GM12872 (cell line): ENCODE measurements around the gene PTPA.

Experiments used
- CTCF ChIP-seq: IDR thresholded peaks from 3 replicates; pipeline ENCODE4 v1.5.1; 2011; ENCODE audit warnings: low read depth, mild to moderate bottlenecking, low read length, moderate library complexity; ENCODE audit not compliant: insufficient read depth

The PTPA gene

GRCh38 chr9:129100383-129101169 is 10.6 kb upstream of the PTPA start:
- no peak for TF ChIP-seq CTCF

- no peak for TF ChIP-seq CTCF
Observed at GRCh38 chr9:129101279-129101678, 9.9 kb upstream of the PTPA start.

- no peak for TF ChIP-seq CTCF
Observed at GRCh38 chr9:129102095-129102525, 9.1 kb upstream of the PTPA start.

GRCh38 chr9:129102791-129103594 is 8.2 kb upstream of the PTPA start:
- TF ChIP-seq CTCF: peak; percentile 67

- no peak for TF ChIP-seq CTCF
Observed at GRCh38 chr9:129103595-129103965, 7.6 kb upstream of the PTPA start.

GRCh38 chr9:129104051-129104450 is 7.2 kb upstream of the PTPA start:
- TF ChIP-seq CTCF: no peak

- no peak for TF ChIP-seq CTCF
Observed at GRCh38 chr9:129105857-129106694, 5.1 kb upstream of the PTPA start.
